ENCODE measurements around the gene PHF23.

- TF ChIP-seq POLR2A (IDR thresholded peaks at IDR 0.05; ENCODE audit: low read depth, low read length) (no peak), POLR2AphosphoS5 (IDR thresholded peaks at IDR 0.05; ENCODE audit: low read depth, low read length) (0 out of 2 replicates have a peak, but pooled peaks have one; percentile 24)
These were observed 19.7 kb upstream of the PHF23 start for GRCh38 chr17:7258731-7259554.
